Measurements from ENCODE around the gene DPF3.

Gene DPF3

GRCh38 chr14:72647782-72648181 is 246.1 kb downstream of the DPF3 start:
- no peaks in the 10 kb centered on the region for H3K36me3 ChIP-seq (replicated peaks in 1 of 2; ENCODE audit: control insufficient read depth in 2 of 2, insufficient read depth in 2 of 2, low read length in 2 of 2)
- H2BK12ac ChIP-seq (ENCODE audit: low read length), result no peak overlapping the region
- H4K91ac ChIP-seq (ENCODE audit: low read depth, low read length, poor library complexity), result no peak overlapping the region
- H3K27ac ChIP-seq (replicated peaks; ENCODE audit: low read length), result no peak overlapping the region
- no peak overlapping the region for H2BK120ac ChIP-seq (ENCODE audit: low read depth, low read length)
- no peak overlapping the region for H2AK5ac ChIP-seq (ENCODE audit: low read depth, low read length)
- H2BK15ac ChIP-seq (ENCODE audit: low read length), result no peak overlapping the region
- no peak overlapping the region for H3K9ac ChIP-seq (ENCODE audit: low read depth, low read length, poor library complexity)
- H3K14ac ChIP-seq (ENCODE audit: low read length), result no peak overlapping the region
- 100% methylated on average over 1 of the region's 9 CpGs for WGBS, 2 donors (ENCODE audit: extremely low coverage in 2 of 2, insufficient read length in 2 of 2, insufficient replicate concordance in 1 of 2)
- H3K4me1 ChIP-seq (ENCODE audit: control insufficient read depth in 2 of 2, insufficient read depth in 1 of 2, low read depth in 1 of 2, low read length in 2 of 2), result peaks cover 2 to 22% of the 10 kb centered on the region in 2 donors
- H3K18ac ChIP-seq (ENCODE audit: low read length), result no peak overlapping the region
- no peak overlapping the region for H3K23ac ChIP-seq (ENCODE audit: low read depth, low read length, poor library complexity)
- no peaks in the 10 kb centered on the region for H3K9me3 ChIP-seq (replicated peaks in 1 of 2; ENCODE audit: control insufficient read depth in 2 of 2, insufficient read depth in 1 of 2, low read depth in 1 of 2, low read length in 2 of 2)
- no peak overlapping the region for H2BK5ac ChIP-seq (ENCODE audit: low read length)
- H3K4me2 ChIP-seq (ENCODE audit: insufficient read depth, low read length, poor library complexity, severe bottlenecking), result no peak overlapping the region
- no peak overlapping the region for H3K4ac ChIP-seq (ENCODE audit: low read length)
- H3K79me1 ChIP-seq (ENCODE audit: low read depth, low read length), result no peaks in the 10 kb centered on the region
- H3K4me3 ChIP-seq (ENCODE audit: low read length in 2 of 2), result no peak overlapping the region
- peaks cover 0 to 11% (median 0%) of the 10 kb centered on the region in 3 experiments for H3K27me3 ChIP-seq (ENCODE audit: control insufficient read depth in 3 of 3, insufficient read depth in 3 of 3, low read depth in 1 of 3, low read length in 3 of 3)
- no peak overlapping the region for H2AFZ ChIP-seq (ENCODE audit: low read length)
- no peak overlapping the region for H4K8ac ChIP-seq (ENCODE audit: low read depth, low read length)
- DNase-seq (ENCODE audit: low spot score), result no peak

GRCh38 chr14:72646861-72647528 is 246.9 kb downstream of the DPF3 start:
- Histone ChIP-seq H4K91ac (ENCODE audit: low read depth, low read length, poor library complexity) (no peak overlapping the region), H3K9me3 (replicated peaks in 1 of 2; ENCODE audit: control insufficient read depth in 2 of 2, insufficient read depth in 1 of 2, low read depth in 1 of 2, low read length in 2 of 2) (peaks cover 0 to 2% of the 10 kb centered on the region in 2 donors), H3K27me3 (ENCODE audit: control insufficient read depth in 3 of 3, insufficient read depth in 3 of 3, low read depth in 1 of 3, low read length in 3 of 3) (peaks cover 0 to 11% (median 0%) of the 10 kb centered on the region in 3 experiments), H3K9ac (ENCODE audit: low read depth, low read length, poor library complexity) (no peak overlapping the region), H3K4me3 (ENCODE audit: low read length in 2 of 2) (no peak overlapping the region), H3K79me1 (ENCODE audit: low read depth, low read length) (no peaks in the 10 kb centered on the region), H2AK5ac (ENCODE audit: low read depth, low read length) (no peak overlapping the region), H3K23ac (ENCODE audit: low read depth, low read length, poor library complexity) (no peak overlapping the region), H3K18ac (ENCODE audit: low read length) (no peak overlapping the region), H3K4ac (ENCODE audit: low read length) (no peak overlapping the region), H3K4me2 (ENCODE audit: insufficient read depth, low read length, poor library complexity, severe bottlenecking) (no peak overlapping the region), H2BK12ac (ENCODE audit: low read length) (no peak overlapping the region), H2BK5ac (ENCODE audit: low read length) (no peak overlapping the region), H3K27ac (replicated peaks; ENCODE audit: low read length) (no peak overlapping the region), H3K36me3 (replicated peaks in 1 of 2; ENCODE audit: control insufficient read depth in 2 of 2, insufficient read depth in 2 of 2, low read length in 2 of 2) (no peaks in the 10 kb centered on the region), H2AFZ (ENCODE audit: low read length) (no peak overlapping the region), H3K14ac (ENCODE audit: low read length) (no peak overlapping the region), H2BK15ac (ENCODE audit: low read length) (no peak overlapping the region), H3K4me1 (ENCODE audit: control insufficient read depth in 2 of 2, insufficient read depth in 1 of 2, low read depth in 1 of 2, low read length in 2 of 2) (peaks cover 2 to 22% of the 10 kb centered on the region in 2 donors), H2BK120ac (ENCODE audit: low read depth, low read length) (no peak overlapping the region), H4K8ac (ENCODE audit: low read depth, low read length) (no peak overlapping the region)
- no CpG with 5 or more reads among the region's 7 CpGs for WGBS, 2 donors (ENCODE audit: extremely low coverage in 2 of 2, insufficient read length in 2 of 2, insufficient replicate concordance in 1 of 2)
- no peak for DNase-seq (ENCODE audit: low spot score)

- no peak overlapping the region for H2AFZ ChIP-seq (ENCODE audit: low read length)
- no peak overlapping the region for H2AK5ac ChIP-seq (ENCODE audit: low read depth, low read length)
- no peak overlapping the region for H3K14ac ChIP-seq (ENCODE audit: low read length)
- no peak for DNase-seq (ENCODE audit: low spot score)
- no peak overlapping the region for H3K18ac ChIP-seq (ENCODE audit: low read length)
- no peak overlapping the region for H2BK5ac ChIP-seq (ENCODE audit: low read length)
- H4K91ac ChIP-seq (ENCODE audit: low read depth, low read length, poor library complexity), result no peak overlapping the region
- H2BK12ac ChIP-seq (ENCODE audit: low read length), result no peak overlapping the region
- H3K27ac ChIP-seq (replicated peaks; ENCODE audit: low read length), result no peak overlapping the region
- H2BK15ac ChIP-seq (ENCODE audit: low read length), result no peak overlapping the region
- H3K4me2 ChIP-seq (ENCODE audit: insufficient read depth, low read length, poor library complexity, severe bottlenecking), result no peak overlapping the region
- H3K4ac ChIP-seq (ENCODE audit: low read length), result no peak overlapping the region
- peaks cover 0 to 11% (median 0%) of the 10 kb centered on the region in 3 experiments for H3K27me3 ChIP-seq (ENCODE audit: control insufficient read depth in 3 of 3, insufficient read depth in 3 of 3, low read depth in 1 of 3, low read length in 3 of 3)
- H3K9ac ChIP-seq (ENCODE audit: low read depth, low read length, poor library complexity), result no peak overlapping the region
- H3K4me1 ChIP-seq (ENCODE audit: control insufficient read depth in 2 of 2, insufficient read depth in 1 of 2, low read depth in 1 of 2, low read length in 2 of 2), result peaks cover 2 to 12% of the 10 kb centered on the region in 2 donors
- H3K4me3 ChIP-seq (ENCODE audit: low read length in 2 of 2), result no peak overlapping the region
- H2BK120ac ChIP-seq (ENCODE audit: low read depth, low read length), result no peak overlapping the region
- no peak overlapping the region for H4K8ac ChIP-seq (ENCODE audit: low read depth, low read length)
- no peak overlapping the region for H3K23ac ChIP-seq (ENCODE audit: low read depth, low read length, poor library complexity)
- no peaks in the 10 kb centered on the region for H3K36me3 ChIP-seq (replicated peaks in 1 of 2; ENCODE audit: control insufficient read depth in 2 of 2, insufficient read depth in 2 of 2, low read length in 2 of 2)
- H3K79me1 ChIP-seq (ENCODE audit: low read depth, low read length), result no peaks in the 10 kb centered on the region
- peaks cover 0 to 4% of the 10 kb centered on the region in 2 donors for H3K9me3 ChIP-seq (replicated peaks in 1 of 2; ENCODE audit: control insufficient read depth in 2 of 2, insufficient read depth in 1 of 2, low read depth in 1 of 2, low read length in 2 of 2)
- whole genome bisulfite sequencing, 2 donors (ENCODE audit: extremely low coverage in 2 of 2, insufficient read length in 2 of 2, insufficient replicate concordance in 1 of 2), result 100% methylated on average over 1 of the region's 5 CpGs; no CpG with 5 or more reads in 1 of the 2 donors
Measured at GRCh38 chr14:72645706-72646105, 248.2 kb downstream of the DPF3 start.

- Histone ChIP-seq H2BK12ac (ENCODE audit: low read length) (no peak overlapping the region), H3K4me3 (ENCODE audit: low read length in 2 of 2) (no peak overlapping the region), H3K18ac (ENCODE audit: low read length) (no peak overlapping the region), H3K27ac (replicated peaks; ENCODE audit: low read length) (no peak overlapping the region), H4K91ac (ENCODE audit: low read depth, low read length, poor library complexity) (no peak overlapping the region), H3K4me1 (ENCODE audit: control insufficient read depth in 2 of 2, insufficient read depth in 1 of 2, low read depth in 1 of 2, low read length in 2 of 2) (peaks cover 0 to 6% of the 10 kb centered on the region in 2 donors), H3K9ac (ENCODE audit: low read depth, low read length, poor library complexity) (no peak overlapping the region), H2AFZ (ENCODE audit: low read length) (no peak overlapping the region), H2BK15ac (ENCODE audit: low read length) (no peak overlapping the region), H3K79me1 (ENCODE audit: low read depth, low read length) (no peaks in the 10 kb centered on the region), H2BK5ac (ENCODE audit: low read length) (no peak overlapping the region), H3K4ac (ENCODE audit: low read length) (no peak overlapping the region), H3K4me2 (ENCODE audit: insufficient read depth, low read length, poor library complexity, severe bottlenecking) (no peak overlapping the region), H3K23ac (ENCODE audit: low read depth, low read length, poor library complexity) (no peak overlapping the region), H2BK120ac (ENCODE audit: low read depth, low read length) (no peak overlapping the region), H3K27me3 (ENCODE audit: control insufficient read depth in 3 of 3, insufficient read depth in 3 of 3, low read depth in 1 of 3, low read length in 3 of 3) (peaks cover 0 to 11% (median 0%) of the 10 kb centered on the region in 3 experiments), H3K14ac (ENCODE audit: low read length) (no peak overlapping the region), H3K36me3 (replicated peaks in 1 of 2; ENCODE audit: control insufficient read depth in 2 of 2, insufficient read depth in 2 of 2, low read length in 2 of 2) (no peaks in the 10 kb centered on the region), H2AK5ac (ENCODE audit: low read depth, low read length) (no peak overlapping the region), H4K8ac (ENCODE audit: low read depth, low read length) (no peak overlapping the region), H3K9me3 (replicated peaks in 1 of 2; ENCODE audit: control insufficient read depth in 2 of 2, insufficient read depth in 1 of 2, low read depth in 1 of 2, low read length in 2 of 2) (peaks cover 0 to 4% of the 10 kb centered on the region in 2 donors)
- DNase-seq (ENCODE audit: low spot score), result no peak
- no CpG with 5 or more reads among the region's 4 CpGs for WGBS, 2 donors (ENCODE audit: extremely low coverage in 2 of 2, insufficient read length in 2 of 2, insufficient replicate concordance in 1 of 2)
Measured at GRCh38 chr14:72644758-72645489, 249.0 kb downstream of the DPF3 start.

All from neuronal stem cell (in vitro differentiated cells).